Gastroesophageal sphincter (tissue), 3 donors: Measurements from ENCODE around the gene CSMD2.

Experiments used
- EP300 ChIP-seq: sonication (generic); formaldehyde crosslinking; IDR thresholded peaks from one replicate; pipeline ENCODE4 v1.6.1; 2017; ENCODE audit warnings: antibody characterized with exemption, mild to moderate bottlenecking
- POLR2A ChIP-seq, 2 donors: fragments of 450-650 bp; IDR thresholded peaks; one replicate each; pipeline ENCODE4 v1.6.1; 2017; ENCODE audit warnings: antibody characterized with exemption in 2 of 2, mild to moderate bottlenecking in 2 of 2, moderate library complexity in 1 of 2
- POLR2AphosphoS5 ChIP-seq: sonication (generic); formaldehyde crosslinking; IDR thresholded peaks from one replicate; pipeline ENCODE4 v1.6.1; 2017; ENCODE audit warnings: antibody characterized with exemption
- TF ChIP-seq, protein P1 (sequence below), 4 experiments: fragments of 200-600 bp in 2 of 4; fragments of 450-650 bp in 2 of 4; sonication (generic) in 1 of 4; IDR thresholded peaks; one replicate each; pipeline ENCODE4 v1.5.1; 2017 to 2019; ENCODE audit warnings: antibody characterized with exemption in 4 of 4, mild to moderate bottlenecking in 2 of 4, moderate library complexity in 2 of 4

DNA sequence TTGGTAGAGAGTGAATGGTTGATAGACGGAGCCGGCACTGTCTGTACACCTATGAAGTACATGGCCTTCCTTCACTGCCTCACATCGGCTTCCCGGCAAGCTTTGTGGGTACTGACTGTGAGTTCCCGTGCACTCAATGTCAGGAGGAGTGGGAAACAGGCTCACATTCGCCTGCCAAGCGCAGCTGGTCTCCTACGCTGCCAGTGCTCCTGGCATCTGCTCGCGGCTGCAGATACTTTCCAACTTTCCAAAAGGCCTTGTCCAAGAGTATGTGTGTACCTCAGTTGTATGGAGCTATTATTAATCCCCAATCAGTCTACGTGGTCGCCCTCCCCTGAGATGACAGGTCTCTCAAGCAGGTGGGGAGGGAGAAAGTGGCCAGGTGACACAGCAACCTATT lies 511.8 kb downstream of the CSMD2 start:
- TF ChIP-seq POLR2AphosphoS5 (no peak), POLR2A (IDR thresholded peaks at IDR 0.05) (no peak), EP300 (no peak)
- TF ChIP-seq, protein P1, sequence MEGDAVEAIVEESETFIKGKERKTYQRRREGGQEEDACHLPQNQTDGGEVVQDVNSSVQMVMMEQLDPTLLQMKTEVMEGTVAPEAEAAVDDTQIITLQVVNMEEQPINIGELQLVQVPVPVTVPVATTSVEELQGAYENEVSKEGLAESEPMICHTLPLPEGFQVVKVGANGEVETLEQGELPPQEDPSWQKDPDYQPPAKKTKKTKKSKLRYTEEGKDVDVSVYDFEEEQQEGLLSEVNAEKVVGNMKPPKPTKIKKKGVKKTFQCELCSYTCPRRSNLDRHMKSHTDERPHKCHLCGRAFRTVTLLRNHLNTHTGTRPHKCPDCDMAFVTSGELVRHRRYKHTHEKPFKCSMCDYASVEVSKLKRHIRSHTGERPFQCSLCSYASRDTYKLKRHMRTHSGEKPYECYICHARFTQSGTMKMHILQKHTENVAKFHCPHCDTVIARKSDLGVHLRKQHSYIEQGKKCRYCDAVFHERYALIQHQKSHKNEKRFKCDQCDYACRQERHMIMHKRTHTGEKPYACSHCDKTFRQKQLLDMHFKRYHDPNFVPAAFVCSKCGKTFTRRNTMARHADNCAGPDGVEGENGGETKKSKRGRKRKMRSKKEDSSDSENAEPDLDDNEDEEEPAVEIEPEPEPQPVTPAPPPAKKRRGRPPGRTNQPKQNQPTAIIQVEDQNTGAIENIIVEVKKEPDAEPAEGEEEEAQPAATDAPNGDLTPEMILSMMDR (IDR thresholded peaks at IDR 0.05): no peak
